Glutamatergic neuron (in vitro differentiated cells): ENCODE measurements around the gene GSTA4. TPM values are rescaled to one million over a fixed set of nuclear protein-coding genes. Genes with fewer than 3 reads are reported as not detected.
A peak's percentile ranks its signal among the peaks of the same experiment; 100 is the strongest.
"Not testable (repeated sequence)": the region's sequence is repeated elsewhere in the genome, so short reads cannot be mapped to it uniquely, and the experiment has no call there.

Experiments used
- DNase-seq: peaks from one replicate; pipeline ENCODE4 v3.0.0; 2022
- H3K27ac Mint-ChIP-seq: one replicate; pipeline ENCODE4 v1.8.0; 2020; ENCODE audit warnings: mild to moderate bottlenecking, mixed read lengths, inconsistent platforms; ENCODE audit not compliant: unreplicated experiment
- H3K27me3 Mint-ChIP-seq: one replicate; pipeline ENCODE4 v1.8.0; 2020; ENCODE audit warnings: mild to moderate bottlenecking, moderate library complexity, mixed read lengths, inconsistent platforms; ENCODE audit not compliant: unreplicated experiment
- H3K36me3 Mint-ChIP-seq: one replicate; pipeline ENCODE4 v1.8.0; 2020; ENCODE audit warnings: mild to moderate bottlenecking, mixed read lengths, inconsistent platforms; ENCODE audit not compliant: unreplicated experiment
- H3K4me1 Mint-ChIP-seq: one replicate; pipeline ENCODE4 v1.8.0; 2020; ENCODE audit warnings: mild to moderate bottlenecking, low read depth, mixed read lengths, inconsistent platforms; ENCODE audit not compliant: unreplicated experiment
- H3K4me3 Mint-ChIP-seq: one replicate; pipeline ENCODE4 v1.8.0; 2020; ENCODE audit warnings: mild to moderate bottlenecking, mixed read lengths, inconsistent platforms; ENCODE audit not compliant: unreplicated experiment
- H3K9me3 Mint-ChIP-seq: one replicate; pipeline ENCODE4 v1.8.0; 2020; ENCODE audit warnings: mild to moderate bottlenecking, moderate library complexity, mixed read lengths, inconsistent platforms; ENCODE audit not compliant: unreplicated experiment
- CTCF ChIP-seq: fragments of 200-600 bp; sonication (generic); IDR thresholded peaks from one replicate; pipeline ENCODE4 v1.5.0; 2021; ENCODE audit not compliant: partially characterized antibody, unreplicated experiment
- long read RNA-seq: library from polyadenylated mRNA; unstranded; transcript quantifications from one replicate; pipeline ENCODE4 v2.0.0, GENCODE V29; 2020; ENCODE audit not compliant: unreplicated experiment
- total RNA-seq: library from RNA; stranded (reverse); fragmentation: NEBNext Ultra II Directional; extraction: Animal tissue kit (Norgen Biotek cat#: 25700); gene quantifications from one replicate; pipeline ENCODE4 v1.2.1, GENCODE V29; 2021; ENCODE audit not compliant: unreplicated experiment

GSTA4 gene
- total RNA-seq = 81.1 TPM
- long read RNA-seq, transcript GSTA4-203 (7 exons, 1,334 nt) = major isoform, 81 of 113 reads
- long read RNA-seq, partial matches to known transcripts = 13 of 113 reads
- long read RNA-seq, other reads (novel, unspliced or antisense) = 19 of 113 reads

DNA sequence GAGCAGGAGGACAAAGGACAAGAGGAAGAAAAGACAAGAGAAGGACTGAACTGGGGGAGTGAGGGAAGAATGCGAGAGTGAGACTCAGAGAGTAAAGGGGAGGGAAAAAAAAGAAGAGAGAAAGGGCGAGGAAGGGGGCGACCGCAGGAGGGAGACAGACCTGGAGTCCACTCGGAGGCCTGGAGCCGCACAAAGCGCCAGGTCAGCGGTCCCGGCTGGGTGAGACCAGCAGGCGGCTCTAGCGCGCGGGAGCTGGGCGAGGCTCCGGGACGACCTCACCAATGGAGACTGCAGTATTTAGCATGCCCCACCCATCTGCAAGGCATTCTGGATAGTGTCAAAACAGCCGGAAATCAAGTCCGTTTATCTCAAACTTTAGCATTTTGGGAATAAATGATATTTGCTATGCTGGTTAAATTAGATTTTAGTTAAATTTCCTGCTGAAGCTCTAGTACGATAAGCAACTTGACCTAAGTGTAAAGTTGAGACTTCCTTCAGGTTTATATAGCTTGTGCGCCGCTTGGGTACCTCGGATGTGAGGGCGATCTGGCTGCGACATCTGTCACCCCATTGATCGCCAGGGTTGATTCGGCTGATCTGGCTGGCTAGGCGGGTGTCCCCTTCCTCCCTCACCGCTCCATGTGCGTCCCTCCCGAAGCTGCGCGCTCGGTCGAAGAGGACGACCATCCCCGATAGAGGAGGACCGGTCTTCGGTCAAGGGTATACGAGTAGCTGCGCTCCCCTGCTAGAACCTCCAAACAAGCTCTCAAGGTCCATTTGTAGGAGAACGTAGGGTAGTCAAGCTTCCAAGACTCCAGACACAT, at the start of gene GSTA4:
Gene GSTA4, minus strand, starts transcription at position 196 of the 824 bp plus-strand sequence. CDS start 1,041 bp downstream, outside the sequence.
- Mint-ChIP-seq H3K9me3 (peaks cover 29% of the 10 kb centered on the region), H3K4me3 (peak within 1 kb of the TSS; percentile 96), H3K27ac (peak within 1 kb of the TSS; percentile 99), H3K27me3 (peaks cover 22% of the 10 kb centered on the region)
- not testable (repeated sequence) for H3K36me3 Mint-ChIP-seq, H3K4me1 Mint-ChIP-seq
- DNase-seq = peak; percentile 98
- TF ChIP-seq CTCF = peak; percentile 47

GRCh38 chr6:53044572-53044971, 49.5 kb upstream of the GSTA4 start:
- H3K4me3 Mint-ChIP-seq = no peak overlapping the region

GRCh38 chr6:53044071-53044470, 49.0 kb upstream of the GSTA4 start:
- Mint-ChIP-seq H3K9me3 (no peaks in the 10 kb centered on the region), H3K4me1 (peaks cover 18% of the 10 kb centered on the region), H3K36me3 (peaks cover 13% of the 10 kb centered on the region), H3K4me3 (no peak overlapping the region), H3K27me3 (no peaks in the 10 kb centered on the region), H3K27ac (peak overlapping the region; percentile 62)
- no peak for TF ChIP-seq CTCF
- DNase-seq = peak; percentile 32

More at GRCh38 chr6:53044572-53044971, 49.5 kb upstream of the GSTA4 start:
- H3K27ac Mint-ChIP-seq = no peak overlapping the region
- peaks cover 18% of the 10 kb centered on the region for H3K4me1 Mint-ChIP-seq
- no peak for DNase-seq
- peaks cover 10% of the 10 kb centered on the region for H3K36me3 Mint-ChIP-seq
- H3K27me3 Mint-ChIP-seq = no peaks in the 10 kb centered on the region
- H3K9me3 Mint-ChIP-seq = no peaks in the 10 kb centered on the region
- no peak for TF ChIP-seq CTCF

- peaks cover 13% of the 10 kb centered on the region for H3K36me3 Mint-ChIP-seq
- peak overlapping the region; percentile 10 for H3K4me3 Mint-ChIP-seq
- H3K27ac Mint-ChIP-seq = peak overlapping the region; percentile 62
- H3K9me3 Mint-ChIP-seq = no peaks in the 10 kb centered on the region
- peaks cover 18% of the 10 kb centered on the region for H3K4me1 Mint-ChIP-seq
- DNase-seq = no peak
- TF ChIP-seq CTCF = no peak
- no peaks in the 10 kb centered on the region for H3K27me3 Mint-ChIP-seq
These were observed 48.5 kb upstream of the GSTA4 start for GRCh38 chr6:53043581-53043980.

GRCh38 chr6:53042112-53042511, 47.0 kb upstream of the GSTA4 start:
- H3K4me1 Mint-ChIP-seq = peaks cover 22% of the 10 kb centered on the region
- TF ChIP-seq CTCF = no peak
- no peaks in the 10 kb centered on the region for H3K27me3 Mint-ChIP-seq
- H3K36me3 Mint-ChIP-seq = peaks cover 13% of the 10 kb centered on the region
- H3K9me3 Mint-ChIP-seq = no peaks in the 10 kb centered on the region
- H3K4me3 Mint-ChIP-seq = no peak overlapping the region
- no peak overlapping the region for H3K27ac Mint-ChIP-seq
- DNase-seq = no peak
